Measurements from ENCODE around the gene FBXL15. TPM values are rescaled to one million over a fixed set of nuclear protein-coding genes. Genes with fewer than 3 reads are reported as not detected.

Gene FBXL15
- total and polyA plus RNA-seq, 9 of the 15 experiments (the other 6 are each of a cell fraction or from before 2014, with no cell fraction given), result 0.08 to 25.9 (median 3.5) TPM

DNA sequence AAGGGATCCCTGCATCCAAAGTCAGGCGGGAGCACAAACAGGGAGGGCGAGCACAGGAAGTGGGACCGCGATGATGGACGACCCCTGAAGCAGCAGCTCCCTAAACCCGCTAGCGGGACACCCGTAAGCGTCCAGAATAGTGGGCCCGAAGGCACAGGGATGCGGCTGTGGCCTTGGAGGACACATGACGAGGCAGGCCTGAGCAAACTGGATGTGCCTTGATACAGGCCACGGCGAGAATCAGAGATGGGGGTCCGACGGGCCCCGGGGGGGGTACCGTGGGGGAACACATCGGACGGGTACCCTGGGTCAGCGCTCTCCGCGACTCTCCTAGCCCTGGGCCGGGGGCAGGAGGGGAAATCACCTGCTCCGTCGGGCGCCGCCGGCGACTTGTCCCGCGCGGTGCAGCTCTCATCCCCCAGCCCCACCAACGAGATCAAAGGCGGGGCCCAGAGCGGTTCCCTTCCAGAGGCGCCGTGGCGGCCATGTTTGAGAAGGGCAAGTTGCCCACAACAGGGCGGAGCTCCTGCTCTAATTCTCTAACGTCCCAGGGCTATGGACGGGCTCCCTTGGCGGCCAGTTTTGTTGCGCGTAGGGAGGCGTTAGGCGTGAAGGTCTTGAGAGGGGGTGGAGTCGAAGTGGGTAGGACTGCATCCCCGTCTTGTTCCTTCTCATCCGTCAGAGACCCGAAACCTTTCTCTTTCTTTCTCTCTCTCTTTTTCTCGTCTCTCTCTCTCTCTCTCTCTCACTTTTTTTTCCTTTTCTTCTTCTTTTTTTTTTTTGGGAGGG lies 11.7 kb downstream of the FBXL15 start, which contains the start of gene CUEDC2 (continued):
- TF ChIP-seq ZNF57 (CRISPR knock-in tag; IDR thresholded peaks at IDR 0.05), result no peak
- no peak for TF ChIP-seq ZNF699 (CRISPR knock-in tag; IDR thresholded peaks at IDR 0.05; ENCODE audit: insufficient replicate concordance)
- TF ChIP-seq PRPF4 (IDR thresholded peaks at IDR 0.05; ENCODE audit: insufficient read depth, low read depth, low read length, poor library complexity, severe bottlenecking), result no peak
- TF ChIP-seq CREM (IDR thresholded peaks at IDR 0.05; ENCODE audit: low read depth), result peak; percentile 85
- TF ChIP-seq PCBP2 (IDR thresholded peaks at IDR 0.05; ENCODE audit: low read depth, low read length, poor library complexity, severe bottlenecking), result no peak
- TF ChIP-seq SETDB1 (IDR thresholded peaks at IDR 0.05; ENCODE audit: low read length), result no peak
- TF ChIP-seq, protein P1, sequence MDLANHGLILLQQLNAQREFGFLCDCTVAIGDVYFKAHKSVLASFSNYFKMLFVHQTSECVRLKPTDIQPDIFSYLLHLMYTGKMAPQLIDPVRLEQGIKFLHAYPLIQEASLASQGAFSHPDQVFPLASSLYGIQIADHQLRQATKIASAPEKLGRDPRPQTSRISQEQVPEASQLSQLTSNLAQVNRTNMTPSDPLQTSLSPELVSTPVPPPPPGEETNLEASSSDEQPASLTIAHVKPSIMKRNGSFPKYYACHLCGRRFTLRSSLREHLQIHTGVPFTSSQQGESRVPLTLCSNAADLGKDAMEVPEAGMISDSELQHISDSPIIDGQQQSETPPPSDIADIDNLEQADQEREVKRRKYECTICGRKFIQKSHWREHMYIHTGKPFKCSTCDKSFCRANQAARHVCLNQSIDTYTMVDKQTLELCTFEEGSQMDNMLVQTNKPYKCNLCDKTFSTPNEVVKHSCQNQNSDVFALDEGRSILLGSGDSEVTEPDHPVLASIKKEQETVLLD (IDR thresholded peaks at IDR 0.05), result no peak
- peak; percentile 86 for TF ChIP-seq KLF16 (IDR thresholded peaks at IDR 0.05)
- TF ChIP-seq PPARD (CRISPR knock-in tag; IDR thresholded peaks at IDR 0.05), result no peak
- peak; percentile 73; the same call in 1 of the 2 replicates for TF ChIP-seq TOE1 (IDR thresholded peaks at IDR 0.05; ENCODE audit: borderline replicate concordance)
- TF ChIP-seq TOE1 (CRISPR knock-in tag; IDR thresholded peaks at IDR 0.05; ENCODE audit: borderline replicate concordance, low read depth), result no peak
- peak in 1 of 2 experiments; percentile 28; a peak in 1 of 3 replicates for TF ChIP-seq CBX3 (IDR thresholded peaks at IDR 0.05; ENCODE audit: borderline replicate concordance in 1 of 2, low read length in 2 of 2)
- TF ChIP-seq ZBTB7A (IDR thresholded peaks at IDR 0.05; ENCODE audit: borderline replicate concordance, control insufficient read depth, low read depth, low read length), result peak; percentile 75; the same call in 1 of the 2 replicates
- no peak for TF ChIP-seq ATF3 (IDR thresholded peaks at IDR 0.05)
- no peak for TF ChIP-seq ATF3 (CRISPR knock-in tag; conservative IDR thresholded peaks at IDR 0.05)
- no peak for TF ChIP-seq YBX1 (IDR thresholded peaks at IDR 0.05)
- peak in 1 of 2 experiments; percentile 65; a peak in 2 of 4 replicates for TF ChIP-seq SRF (CRISPR knock-in tag; IDR thresholded peaks at IDR 0.05)
- TF ChIP-seq NCOA1 (IDR thresholded peaks at IDR 0.05; ENCODE audit: low read depth), result no peak
- TF ChIP-seq MEF2A (IDR thresholded peaks at IDR 0.05; ENCODE audit: control insufficient read depth, low read depth, low read length), result no peak
- TF ChIP-seq KAT7 (CRISPR knock-in tag; IDR thresholded peaks at IDR 0.05; ENCODE audit: borderline replicate concordance), result 0 out of 2 replicates have a peak, but pooled peaks have one; percentile 72
- peak; percentile 75 for TF ChIP-seq CHD2 (IDR thresholded peaks at IDR 0.05; ENCODE audit: low read depth, low read length)
- TF ChIP-seq, protein P2, sequence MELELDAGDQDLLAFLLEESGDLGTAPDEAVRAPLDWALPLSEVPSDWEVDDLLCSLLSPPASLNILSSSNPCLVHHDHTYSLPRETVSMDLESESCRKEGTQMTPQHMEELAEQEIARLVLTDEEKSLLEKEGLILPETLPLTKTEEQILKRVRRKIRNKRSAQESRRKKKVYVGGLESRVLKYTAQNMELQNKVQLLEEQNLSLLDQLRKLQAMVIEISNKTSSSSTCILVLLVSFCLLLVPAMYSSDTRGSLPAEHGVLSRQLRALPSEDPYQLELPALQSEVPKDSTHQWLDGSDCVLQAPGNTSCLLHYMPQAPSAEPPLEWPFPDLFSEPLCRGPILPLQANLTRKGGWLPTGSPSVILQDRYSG (tag; conservative IDR thresholded peaks at IDR 0.05; ENCODE audit: low read depth), result no peak
- TF ChIP-seq ZNF717 (CRISPR knock-in tag; IDR thresholded peaks at IDR 0.05), result no peak
- peak; percentile 79 for TF ChIP-seq POLR2A (conservative IDR thresholded peaks at IDR 0.05)
- no peak for TF ChIP-seq RBM25 (IDR thresholded peaks at IDR 0.05; ENCODE audit: low read depth, low read length, severe bottlenecking)
- TF ChIP-seq HDAC2 (IDR thresholded peaks at IDR 0.05), result no peak
